T-helper 22 cell (primary cell): ENCODE data around the gene EIF4H.
"Not testable (repeated sequence)": the region's sequence is repeated elsewhere in the genome, so short reads cannot be mapped to it uniquely, and the experiment has no call there.

Experiments used
- DNase-seq: peaks from one replicate; pipeline ENCODE4 v3.0.0-alpha.2; 2020; ENCODE audit warnings: low read depth

EIF4H gene

GRCh38 chr7:74199551-74200355 lies 25.6 kb downstream of the EIF4H start:
- DNase-seq: no peak

- DNase-seq: no peak
Measured at GRCh38 chr7:74202841-74203556, 28.8 kb downstream of the EIF4H start.

- no peak for DNase-seq
Measured at GRCh38 chr7:74203956-74204618, 29.9 kb downstream of the EIF4H start.

GRCh38 chr7:74206052-74206451 lies 31.9 kb downstream of the EIF4H start:
- not testable (repeated sequence) for DNase-seq

GRCh38 chr7:74206589-74207120 lies 32.5 kb downstream of the EIF4H start:
- DNase-seq: peak; percentile 35

GRCh38 chr7:74207586-74207985 lies 33.4 kb downstream of the EIF4H start:
- no peak for DNase-seq

GRCh38 chr7:74208241-74208640 lies 34.1 kb downstream of the EIF4H start:
- not testable (repeated sequence) for DNase-seq

- no peak for DNase-seq
Measured at GRCh38 chr7:74212661-74213060, 38.5 kb downstream of the EIF4H start.

- DNase-seq: no peak
Measured at GRCh38 chr7:74214816-74215630, 40.9 kb downstream of the EIF4H start.

- DNase-seq: no peak
Measured at GRCh38 chr7:74215921-74216320, 41.8 kb downstream of the EIF4H start.

GRCh38 chr7:74216361-74216761 lies 42.2 kb downstream of the EIF4H start:
- no peak for DNase-seq

GRCh38 chr7:74217455-74218342 lies 43.5 kb downstream of the EIF4H start:
- DNase-seq: no peak

- no peak for DNase-seq
Measured at GRCh38 chr7:74218343-74218698, 44.2 kb downstream of the EIF4H start.

GRCh38 chr7:74219416-74219815 lies 45.3 kb downstream of the EIF4H start:
- no peak for DNase-seq

- no peak for DNase-seq
Measured at GRCh38 chr7:74220229-74220628, 46.1 kb downstream of the EIF4H start.

GRCh38 chr7:74221713-74222112 lies 47.6 kb downstream of the EIF4H start:
- no peak for DNase-seq

GRCh38 chr7:74222851-74223710 lies 48.9 kb downstream of the EIF4H start:
- DNase-seq: no peak

- no peak for DNase-seq
Measured at GRCh38 chr7:74223711-74224510, 49.8 kb downstream of the EIF4H start.

- DNase-seq: no peak
Measured at GRCh38 chr7:74224511-74224832, 50.3 kb downstream of the EIF4H start.
